Mucosa of gallbladder (tissue), 1 donor: Measurements from ENCODE around the gene TCTA. TPM values are rescaled to one million over a fixed set of nuclear protein-coding genes. Genes with fewer than 3 reads are reported as not detected.

Source experiments
- DNase-seq: peaks from one replicate; pipeline ENCODE4 v3.0.0-alpha.2; 2020; ENCODE audit warnings: low spot score
- total RNA-seq: library from RNA; stranded (reverse); gene quantifications from one replicate; pipeline ENCODE4 v1.2.1, GENCODE V29; 2021
- donor health status: DM: no; HTN: no; CAD: no.

TCTA gene
- total RNA-seq, 1 donor from 2014 or later = 57.6 TPM

- DNase-seq = no peak
These were observed 48.7 kb downstream of the TCTA start for GRCh38 chr3:49460956-49461355.

- no peak for DNase-seq
These were observed 49.4 kb downstream of the TCTA start for GRCh38 chr3:49461443-49462171.

DNA sequence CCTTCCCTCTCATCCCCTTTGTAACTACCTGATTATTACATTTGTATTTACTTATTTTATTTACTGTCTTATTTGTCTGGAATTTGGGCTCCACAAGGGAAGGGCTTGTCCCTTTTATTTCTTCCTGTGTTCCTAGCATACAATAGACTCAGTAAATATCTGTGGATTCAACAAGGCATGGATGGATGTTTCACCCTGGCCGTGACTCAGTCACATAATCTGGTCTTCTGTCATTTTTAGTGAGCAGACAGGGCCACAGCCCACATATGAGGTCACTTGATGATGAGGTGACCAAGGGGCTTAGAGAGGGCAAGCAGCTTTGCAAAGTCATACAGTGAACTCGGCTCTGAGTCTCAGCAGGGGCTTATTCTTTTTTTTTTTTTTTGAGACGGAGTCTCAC is 50.0 kb downstream of the TCTA start:
- DNase-seq = no peak

DNA sequence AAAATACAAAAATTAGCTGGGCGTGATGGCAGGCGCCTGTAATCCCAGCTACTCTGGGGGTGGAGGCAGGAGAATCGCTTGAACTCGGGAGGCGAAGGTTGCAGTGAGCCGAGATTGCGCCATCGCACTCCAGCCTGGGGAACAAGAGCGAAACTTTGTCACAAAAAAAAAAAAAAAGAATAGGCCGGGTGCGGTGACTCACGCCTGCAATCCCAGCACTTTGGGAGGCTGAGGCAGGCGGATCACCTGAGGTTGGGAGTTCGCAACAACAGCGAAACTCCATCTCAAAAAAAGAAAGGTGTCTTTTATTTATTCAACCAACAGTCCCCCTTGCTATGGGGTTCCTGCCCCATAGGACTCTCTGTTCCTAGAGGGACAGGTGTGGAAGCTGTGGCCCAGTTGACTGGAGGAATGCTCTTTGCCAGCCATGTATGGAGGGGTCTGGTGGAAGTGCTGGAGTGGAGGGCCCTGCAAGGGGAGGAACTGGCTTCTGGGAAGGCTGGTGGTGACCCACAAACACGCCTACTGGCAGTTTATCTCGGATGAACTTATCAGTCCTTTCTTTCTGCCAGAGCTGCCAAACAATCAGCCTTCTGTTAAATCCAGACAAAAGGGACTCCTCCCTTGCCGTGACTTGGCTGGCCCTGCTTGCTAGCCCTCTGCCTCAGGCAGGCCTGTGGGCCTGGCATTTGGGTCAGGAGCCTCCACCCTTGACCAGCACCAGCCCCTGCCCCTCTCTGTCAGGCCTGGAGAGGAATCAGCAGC is 53.2 kb downstream of the TCTA start:
- DNase-seq = peak; percentile 32

Other genes starting within 250 kb of the TCTA start
- gene CCDC71, start 246.1 kb upstream of the TCTA start, total RNA-seq = 21.6 TPM
- 35.1 TPM for gene KLHDC8B, start 240.8 kb upstream of the TCTA start, total RNA-seq
- gene C3orf62, start 135.2 kb upstream of the TCTA start, total RNA-seq = 5.0 TPM
- gene USP4, start 72.4 kb upstream of the TCTA start, total RNA-seq = 60.5 TPM
- gene GPX1, start 54.1 kb upstream of the TCTA start, total RNA-seq = 296 TPM
- 386 TPM for gene RHOA, start 447 bp upstream of the TCTA start, total RNA-seq
- gene AMT, start 10.1 kb downstream of the TCTA start, total RNA-seq = 20.7 TPM
- gene NICN1, start 16.9 kb downstream of the TCTA start, total RNA-seq = 27.8 TPM
- gene DAG1, start 57.8 kb downstream of the TCTA start, total RNA-seq = 139 TPM
- gene BSN, start 142.1 kb downstream of the TCTA start, total RNA-seq = 0.81 TPM